Ishikawa (cell line): ENCODE results near the gene FLAD1.

Experiments
- CEBPB ChIP-seq: IDR thresholded peaks from 2 replicates; pipeline ENCODE4 v1.6.1; 2012
- EP300 ChIP-seq: IDR thresholded peaks from 2 replicates; pipeline ENCODE4 v1.6.1; 2012; ENCODE audit warnings: borderline replicate concordance
- TAF1 ChIP-seq: IDR thresholded peaks from 2 replicates; pipeline ENCODE4 v1.6.1; 2012; ENCODE audit warnings: low read depth, mild to moderate bottlenecking
- TEAD4 ChIP-seq: IDR thresholded peaks from 2 replicates; pipeline ENCODE4 v1.6.1; 2012
- YY1 ChIP-seq: IDR thresholded peaks from 2 replicates; pipeline ENCODE4 v1.6.1; 2012; ENCODE audit warnings: low read depth
- TF ChIP-seq, protein P1 (sequence below): IDR thresholded peaks from 2 replicates; pipeline ENCODE4 v1.6.1; 2012; ENCODE audit warnings: low read depth, mild to moderate bottlenecking
- TF ChIP-seq, protein P2 (sequence below): IDR thresholded peaks from 2 replicates; pipeline ENCODE4 v1.6.1; 2012
- TF ChIP-seq, protein P3 (sequence below): IDR thresholded peaks from 2 replicates; pipeline ENCODE4 v1.6.1; 2012

DNA sequence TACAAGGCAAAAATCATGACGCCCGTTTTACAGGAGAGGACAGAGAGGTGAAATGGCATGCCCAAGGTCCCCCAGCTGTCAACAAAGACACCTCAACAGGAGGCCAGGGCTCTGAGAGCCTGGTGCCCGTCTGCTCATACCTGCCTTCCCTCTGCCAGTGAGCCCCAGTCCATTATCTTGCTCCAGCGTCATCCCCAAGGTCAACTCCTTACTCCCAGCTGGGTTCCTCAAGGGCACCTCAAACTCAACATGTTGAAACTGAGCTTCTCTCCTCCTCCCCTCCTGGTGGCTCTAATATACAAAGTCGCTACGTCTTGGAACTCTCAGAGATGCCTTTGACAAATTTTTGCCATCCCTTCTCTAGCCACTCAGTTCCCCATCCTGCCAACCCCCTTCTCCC is 30.5 kb upstream of the FLAD1 start:
- TF ChIP-seq, protein P1, sequence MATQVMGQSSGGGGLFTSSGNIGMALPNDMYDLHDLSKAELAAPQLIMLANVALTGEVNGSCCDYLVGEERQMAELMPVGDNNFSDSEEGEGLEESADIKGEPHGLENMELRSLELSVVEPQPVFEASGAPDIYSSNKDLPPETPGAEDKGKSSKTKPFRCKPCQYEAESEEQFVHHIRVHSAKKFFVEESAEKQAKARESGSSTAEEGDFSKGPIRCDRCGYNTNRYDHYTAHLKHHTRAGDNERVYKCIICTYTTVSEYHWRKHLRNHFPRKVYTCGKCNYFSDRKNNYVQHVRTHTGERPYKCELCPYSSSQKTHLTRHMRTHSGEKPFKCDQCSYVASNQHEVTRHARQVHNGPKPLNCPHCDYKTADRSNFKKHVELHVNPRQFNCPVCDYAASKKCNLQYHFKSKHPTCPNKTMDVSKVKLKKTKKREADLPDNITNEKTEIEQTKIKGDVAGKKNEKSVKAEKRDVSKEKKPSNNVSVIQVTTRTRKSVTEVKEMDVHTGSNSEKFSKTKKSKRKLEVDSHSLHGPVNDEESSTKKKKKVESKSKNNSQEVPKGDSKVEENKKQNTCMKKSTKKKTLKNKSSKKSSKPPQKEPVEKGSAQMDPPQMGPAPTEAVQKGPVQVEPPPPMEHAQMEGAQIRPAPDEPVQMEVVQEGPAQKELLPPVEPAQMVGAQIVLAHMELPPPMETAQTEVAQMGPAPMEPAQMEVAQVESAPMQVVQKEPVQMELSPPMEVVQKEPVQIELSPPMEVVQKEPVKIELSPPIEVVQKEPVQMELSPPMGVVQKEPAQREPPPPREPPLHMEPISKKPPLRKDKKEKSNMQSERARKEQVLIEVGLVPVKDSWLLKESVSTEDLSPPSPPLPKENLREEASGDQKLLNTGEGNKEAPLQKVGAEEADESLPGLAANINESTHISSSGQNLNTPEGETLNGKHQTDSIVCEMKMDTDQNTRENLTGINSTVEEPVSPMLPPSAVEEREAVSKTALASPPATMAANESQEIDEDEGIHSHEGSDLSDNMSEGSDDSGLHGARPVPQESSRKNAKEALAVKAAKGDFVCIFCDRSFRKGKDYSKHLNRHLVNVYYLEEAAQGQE, result no peak
- no peak for TF ChIP-seq EP300
- no peak for TF ChIP-seq YY1
- TF ChIP-seq TEAD4, result no peak
- TF ChIP-seq, protein P2, sequence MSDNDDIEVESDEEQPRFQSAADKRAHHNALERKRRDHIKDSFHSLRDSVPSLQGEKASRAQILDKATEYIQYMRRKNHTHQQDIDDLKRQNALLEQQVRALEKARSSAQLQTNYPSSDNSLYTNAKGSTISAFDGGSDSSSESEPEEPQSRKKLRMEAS, result no peak
- no peak for TF ChIP-seq CEBPB
- no peak for TF ChIP-seq TAF1
- TF ChIP-seq, protein P3, sequence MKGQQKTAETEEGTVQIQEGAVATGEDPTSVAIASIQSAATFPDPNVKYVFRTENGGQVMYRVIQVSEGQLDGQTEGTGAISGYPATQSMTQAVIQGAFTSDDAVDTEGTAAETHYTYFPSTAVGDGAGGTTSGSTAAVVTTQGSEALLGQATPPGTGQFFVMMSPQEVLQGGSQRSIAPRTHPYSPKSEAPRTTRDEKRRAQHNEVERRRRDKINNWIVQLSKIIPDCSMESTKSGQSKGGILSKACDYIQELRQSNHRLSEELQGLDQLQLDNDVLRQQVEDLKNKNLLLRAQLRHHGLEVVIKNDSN, result no peak
